Astrocyte (in vitro differentiated cells and primary cell): Measurements from ENCODE around the gene AMDHD2.

Experiments used
- CTCF ChIP-seq: IDR thresholded peaks from 2 replicates; pipeline ENCODE4 v1.5.1; 2011; ENCODE audit warnings: low read depth, mild to moderate bottlenecking, inconsistent platforms, low read length, moderate library complexity; ENCODE audit not compliant: insufficient read depth
- EZH2 ChIP-seq: IDR thresholded peaks from 2 replicates; pipeline ENCODE4 v1.6.1; 2012; ENCODE audit warnings: mild to moderate bottlenecking, low read length, inconsistent platforms; ENCODE audit not compliant: insufficient read depth

DNA sequence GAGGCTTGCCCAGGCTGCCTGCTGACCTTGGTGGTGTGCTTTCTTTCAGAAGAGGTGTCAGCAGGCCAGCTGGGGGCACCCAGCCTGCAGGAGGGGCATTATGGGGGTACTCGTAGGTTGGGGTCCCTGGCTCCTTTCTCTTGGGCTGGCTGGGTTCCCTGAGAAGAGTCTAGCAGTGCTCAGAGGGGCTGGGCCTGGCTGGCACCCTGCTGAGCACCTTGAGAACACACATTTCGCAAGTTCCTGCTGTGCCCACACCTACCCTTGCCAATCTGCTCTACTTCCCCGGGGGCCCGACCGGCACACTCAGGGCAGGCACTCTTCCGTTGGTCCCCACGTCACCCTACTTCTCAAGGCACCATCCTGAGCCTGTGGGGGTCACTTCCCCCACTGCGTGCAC lies 6.0 kb downstream of the AMDHD2 start:
- TF ChIP-seq CTCF = no peak
- no peak for TF ChIP-seq EZH2
